Activated CD4-positive, alpha-beta T cell treated with anti-CD3 and anti-CD28 coated beads, Interleukin-2, amount 50 U/mL, for 16 hours (primary cell): ENCODE data around the gene UNC5B.

Experiments used
- DNase-seq: peaks from one replicate; pipeline ENCODE4 v3.0.0-alpha.2; 2020

UNC5B gene

GRCh38 chr10:71239946-71240795 is 27.8 kb downstream of the UNC5B start:
- no peak for DNase-seq

GRCh38 chr10:71241114-71241829 is 28.9 kb downstream of the UNC5B start:
- DNase-seq, result no peak

GRCh38 chr10:71241830-71242621 is 29.7 kb downstream of the UNC5B start:
- no peak for DNase-seq

GRCh38 chr10:71242622-71243009 is 30.2 kb downstream of the UNC5B start:
- no peak for DNase-seq

- no peak for DNase-seq
These were observed 31.5 kb downstream of the UNC5B start for GRCh38 chr10:71243756-71244395.

GRCh38 chr10:71244431-71245419 is 32.4 kb downstream of the UNC5B start:
- no peak for DNase-seq

- no peak for DNase-seq
These were observed 33.3 kb downstream of the UNC5B start for GRCh38 chr10:71245420-71246325.

- DNase-seq, result no peak
These were observed 34.4 kb downstream of the UNC5B start for GRCh38 chr10:71246591-71247413.

- DNase-seq, result no peak
These were observed 35.0 kb downstream of the UNC5B start for GRCh38 chr10:71247414-71247705.

GRCh38 chr10:71247804-71248203 is 35.4 kb downstream of the UNC5B start:
- no peak for DNase-seq

GRCh38 chr10:71248210-71248609 is 35.8 kb downstream of the UNC5B start:
- DNase-seq, result no peak

- DNase-seq, result no peak
These were observed 37.6 kb downstream of the UNC5B start for GRCh38 chr10:71249996-71250395.

GRCh38 chr10:71250405-71250804 is 38.0 kb downstream of the UNC5B start:
- DNase-seq, result no peak

GRCh38 chr10:71250842-71251241 is 38.5 kb downstream of the UNC5B start:
- no peak for DNase-seq

GRCh38 chr10:71251319-71251718 is 38.9 kb downstream of the UNC5B start:
- no peak for DNase-seq

GRCh38 chr10:71252220-71252619 is 39.9 kb downstream of the UNC5B start:
- DNase-seq, result no peak

GRCh38 chr10:71253981-71254818 is 41.8 kb downstream of the UNC5B start:
- no peak for DNase-seq

- no peak for DNase-seq
These were observed 42.6 kb downstream of the UNC5B start for GRCh38 chr10:71254834-71255549.

- no peak for DNase-seq
These were observed 43.1 kb downstream of the UNC5B start for GRCh38 chr10:71255550-71255807.
